ENCODE data around the gene TNC.

TNC gene

DNA sequence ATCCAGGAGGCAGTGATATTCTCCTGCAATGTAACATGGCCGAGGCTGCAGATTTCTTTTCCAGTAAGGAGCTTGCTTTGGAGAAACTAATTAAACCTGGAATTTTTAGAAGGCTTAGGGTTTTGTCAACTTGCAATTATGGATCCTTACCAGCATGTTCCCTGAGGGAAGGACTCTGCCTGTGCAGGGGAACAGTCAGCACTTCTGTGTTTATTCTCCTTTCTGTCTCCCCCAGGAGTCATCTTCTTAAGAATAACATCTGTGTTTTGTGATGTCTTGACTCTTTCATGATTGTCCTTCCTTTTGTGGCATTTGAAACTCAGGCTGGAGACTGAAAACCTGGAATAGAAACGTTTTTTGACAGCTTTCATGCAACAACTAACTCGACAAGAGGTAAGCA lies 107.1 kb downstream of the TNC start:
- ChIA-PET CTCF (interaction anchor here (0.6 to 3.4 kb wide), 5 partner anchors 12 to 604 kb away, joined by 3 to 25 read pairs (median 4); partner anchors contain the start of gene TEX48), POLR2A (no interaction called here)
- TF ChIP-seq, protein P1, sequence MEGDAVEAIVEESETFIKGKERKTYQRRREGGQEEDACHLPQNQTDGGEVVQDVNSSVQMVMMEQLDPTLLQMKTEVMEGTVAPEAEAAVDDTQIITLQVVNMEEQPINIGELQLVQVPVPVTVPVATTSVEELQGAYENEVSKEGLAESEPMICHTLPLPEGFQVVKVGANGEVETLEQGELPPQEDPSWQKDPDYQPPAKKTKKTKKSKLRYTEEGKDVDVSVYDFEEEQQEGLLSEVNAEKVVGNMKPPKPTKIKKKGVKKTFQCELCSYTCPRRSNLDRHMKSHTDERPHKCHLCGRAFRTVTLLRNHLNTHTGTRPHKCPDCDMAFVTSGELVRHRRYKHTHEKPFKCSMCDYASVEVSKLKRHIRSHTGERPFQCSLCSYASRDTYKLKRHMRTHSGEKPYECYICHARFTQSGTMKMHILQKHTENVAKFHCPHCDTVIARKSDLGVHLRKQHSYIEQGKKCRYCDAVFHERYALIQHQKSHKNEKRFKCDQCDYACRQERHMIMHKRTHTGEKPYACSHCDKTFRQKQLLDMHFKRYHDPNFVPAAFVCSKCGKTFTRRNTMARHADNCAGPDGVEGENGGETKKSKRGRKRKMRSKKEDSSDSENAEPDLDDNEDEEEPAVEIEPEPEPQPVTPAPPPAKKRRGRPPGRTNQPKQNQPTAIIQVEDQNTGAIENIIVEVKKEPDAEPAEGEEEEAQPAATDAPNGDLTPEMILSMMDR (IDR thresholded peaks at IDR 0.05; ENCODE audit: control extremely low read depth, extremely low read depth, low read depth, missing control alignments), result no peak
- no peak for DNase-seq (ENCODE audit: extremely low spot score)

DNA sequence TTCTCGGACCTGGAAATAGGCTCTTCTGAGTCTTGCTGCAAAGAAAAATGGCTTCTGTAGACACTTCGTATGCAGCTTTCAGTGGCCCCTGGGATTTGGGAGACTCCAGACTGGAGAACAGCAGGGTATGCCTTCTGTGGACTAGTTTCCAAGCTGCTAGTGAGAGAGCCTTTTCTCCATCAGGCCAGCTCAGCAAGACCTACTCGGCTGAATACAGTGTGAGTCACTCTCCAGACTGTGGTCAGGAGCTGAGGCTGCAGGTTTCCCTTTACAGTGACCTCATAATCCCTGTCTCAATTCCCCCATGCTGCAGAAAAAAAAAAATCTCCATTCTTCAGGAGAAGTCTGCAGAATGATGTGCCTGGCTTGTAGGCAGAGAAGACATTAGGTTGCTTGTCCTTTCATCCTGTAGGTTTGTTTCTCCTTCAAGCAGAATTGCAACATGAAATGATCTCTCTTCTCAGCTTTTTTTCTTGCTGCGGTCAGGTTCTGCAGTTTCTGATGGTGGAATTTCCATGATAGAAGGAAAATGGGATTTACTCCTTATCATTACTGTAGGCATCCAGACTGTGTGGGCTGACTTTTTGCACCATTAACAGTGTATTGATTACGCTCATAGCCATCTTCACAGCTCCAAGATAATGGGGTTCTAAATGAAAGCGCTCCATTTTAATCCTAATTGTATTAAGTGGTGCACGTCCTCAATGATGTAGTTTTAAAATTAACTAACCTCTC lies 109.3 kb downstream of the TNC start:
- DNase-seq (ENCODE audit: extremely low spot score), result no peak
- TF ChIP-seq, protein P1 (IDR thresholded peaks at IDR 0.05; ENCODE audit: control extremely low read depth, extremely low read depth, low read depth, missing control alignments), result no peak
- POLR2A ChIA-PET, result no interaction called here
- CTCF ChIA-PET, result interaction anchor here (1.0 to 2.1 kb wide), 5 partner anchors 9 to 327 kb away, joined by 3 to 7 read pairs (median 3); no protein-coding TSS in a partner anchor

DNA sequence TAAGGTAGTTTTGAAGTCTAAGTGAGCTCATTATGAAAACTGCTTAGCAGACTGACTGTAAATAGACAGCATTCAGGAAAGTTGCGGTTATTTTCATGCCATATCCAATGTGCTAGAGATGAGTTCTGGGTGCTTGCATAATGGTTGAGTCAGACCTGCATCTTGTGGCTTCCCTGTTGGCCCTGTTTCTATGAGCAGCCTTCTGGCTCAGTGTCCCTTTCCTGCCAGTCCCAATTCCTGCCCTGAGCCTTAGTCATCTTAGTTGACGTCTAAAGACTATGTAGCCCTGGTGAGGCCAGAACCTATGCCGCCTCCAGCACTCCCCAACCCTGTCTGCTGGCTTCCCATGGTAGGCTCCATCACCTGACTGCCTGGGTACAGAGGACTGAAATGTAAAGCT lies 111.3 kb downstream of the TNC start:
- DNase-seq (ENCODE audit: extremely low spot score), result no peak
- ChIA-PET POLR2A (no interaction called here), CTCF (interaction anchor here (0.7 to 4.5 kb wide), 5 partner anchors 8 to 345 kb away, joined by 3 to 25 read pairs (median 4); partner anchors contain the start of gene TEX48)
- TF ChIP-seq, protein P1 (IDR thresholded peaks at IDR 0.05; ENCODE audit: control extremely low read depth, extremely low read depth, low read depth, missing control alignments), result no peak

DNA sequence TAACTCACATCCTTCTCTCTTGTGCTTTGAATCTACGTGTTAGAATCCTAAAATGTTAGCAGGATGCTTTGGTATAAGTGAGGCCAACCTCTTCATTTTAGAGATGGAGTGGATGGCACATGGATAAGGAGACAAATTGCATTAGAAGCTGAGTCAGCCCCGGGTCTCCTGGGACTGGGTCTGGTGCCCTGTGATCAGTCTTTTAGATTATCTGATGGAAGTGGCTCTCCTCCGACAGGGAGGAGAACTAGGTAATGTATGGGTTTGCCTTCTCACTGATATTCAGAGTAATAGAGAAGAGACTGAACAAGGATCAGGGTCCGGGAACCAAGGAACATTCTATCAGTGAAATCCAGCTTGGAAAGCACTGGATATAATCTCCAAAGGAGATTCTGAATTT lies 112.6 kb downstream of the TNC start:
- ChIA-PET CTCF (interaction anchor here (0.8 to 4.5 kb wide), 3 partner anchors 10 to 328 kb away, joined by 3 to 25 read pairs (median 12); partner anchors contain the start of gene TEX48), POLR2A (no interaction called here)
- TF ChIP-seq, protein P1 (IDR thresholded peaks at IDR 0.05; ENCODE audit: control extremely low read depth, extremely low read depth, low read depth, missing control alignments), result no peak
- DNase-seq (ENCODE audit: extremely low spot score), result no peak

DNA sequence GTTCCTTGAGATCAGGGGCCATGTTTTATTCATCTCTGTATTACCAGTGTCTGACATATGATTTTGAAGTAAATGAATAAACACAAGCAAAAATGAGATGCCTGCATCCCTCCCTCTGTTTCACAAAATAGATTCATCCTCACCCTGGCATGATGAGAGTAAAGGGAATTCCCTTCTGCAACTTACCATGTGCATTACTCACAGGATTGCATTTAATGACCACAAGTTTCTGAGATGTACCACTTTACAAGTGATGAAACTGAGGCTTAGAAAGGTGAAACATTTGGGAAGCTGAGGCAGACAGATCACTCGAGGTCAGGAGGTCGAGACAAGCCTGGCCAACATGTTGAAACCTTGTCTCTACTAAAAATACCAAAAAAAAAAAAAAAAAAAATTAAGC lies 113.4 kb downstream of the TNC start:
- ChIA-PET CTCF (interaction anchor here (0.8 to 4.5 kb wide), 2 partner anchors 10 to 323 kb away, joined by 3 to 25 read pairs; partner anchors contain the start of gene TEX48), POLR2A (no interaction called here)
- no peak for DNase-seq (ENCODE audit: extremely low spot score)
- TF ChIP-seq, protein P1 (IDR thresholded peaks at IDR 0.05; ENCODE audit: control extremely low read depth, extremely low read depth, low read depth, missing control alignments), result no peak

DNA sequence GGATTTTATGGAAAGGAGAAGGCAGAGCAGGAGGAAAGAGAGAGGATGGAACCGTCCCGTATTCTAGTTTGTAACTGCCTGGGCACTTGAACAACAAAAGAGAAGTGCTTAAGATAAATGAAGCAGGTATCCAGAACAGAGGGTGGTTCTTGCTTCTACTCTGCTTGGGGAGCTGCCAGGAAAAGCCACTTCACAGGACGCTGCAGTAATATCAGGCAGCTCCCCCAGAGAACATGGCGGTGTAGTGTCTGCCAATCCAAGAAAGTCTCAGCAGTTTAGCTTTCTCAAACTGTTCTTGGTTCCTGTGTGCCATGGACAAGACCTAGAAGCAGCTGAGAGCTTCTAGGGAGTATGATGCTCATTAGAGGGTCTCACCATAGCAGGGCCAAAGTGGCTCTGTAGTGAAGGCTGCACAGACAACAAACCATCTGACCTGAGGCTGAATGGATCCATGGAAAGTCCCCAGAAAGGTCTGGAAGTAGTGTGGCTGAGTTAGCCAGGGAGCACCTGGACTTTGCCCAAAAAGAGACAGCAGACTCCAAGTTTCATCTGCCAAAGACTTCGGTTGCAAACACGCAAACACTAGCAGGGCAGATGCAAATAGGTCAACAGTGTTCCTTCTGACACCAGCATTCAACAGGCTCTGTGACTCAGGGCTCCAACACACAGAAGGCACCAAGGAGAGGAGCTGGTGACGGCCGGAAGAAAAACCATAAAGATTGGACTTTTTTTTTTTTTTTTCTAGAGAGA lies 115.4 kb downstream of the TNC start:
- ChIA-PET CTCF (interaction anchor here (0.7 to 1.2 kb wide), 6 partner anchors 9 to 96 kb away, joined by 3 to 4 read pairs (median 3); no protein-coding TSS in a partner anchor), POLR2A (no interaction called here)
- TF ChIP-seq, protein P1 (IDR thresholded peaks at IDR 0.05; ENCODE audit: control extremely low read depth, extremely low read depth, low read depth, missing control alignments), result no peak
- DNase-seq (ENCODE audit: extremely low spot score), result no peak
